ENCODE results near the gene C4orf36.

The C4orf36 gene

GRCh38 chr4:86891762-86892635, at the start of gene C4orf36:
TSS of gene C4orf36 (minus strand) at chr4:86892422. CDS start at chr4:86891520, 902 bp downstream.
- peak; percentile 75 for DNase-seq

DNA sequence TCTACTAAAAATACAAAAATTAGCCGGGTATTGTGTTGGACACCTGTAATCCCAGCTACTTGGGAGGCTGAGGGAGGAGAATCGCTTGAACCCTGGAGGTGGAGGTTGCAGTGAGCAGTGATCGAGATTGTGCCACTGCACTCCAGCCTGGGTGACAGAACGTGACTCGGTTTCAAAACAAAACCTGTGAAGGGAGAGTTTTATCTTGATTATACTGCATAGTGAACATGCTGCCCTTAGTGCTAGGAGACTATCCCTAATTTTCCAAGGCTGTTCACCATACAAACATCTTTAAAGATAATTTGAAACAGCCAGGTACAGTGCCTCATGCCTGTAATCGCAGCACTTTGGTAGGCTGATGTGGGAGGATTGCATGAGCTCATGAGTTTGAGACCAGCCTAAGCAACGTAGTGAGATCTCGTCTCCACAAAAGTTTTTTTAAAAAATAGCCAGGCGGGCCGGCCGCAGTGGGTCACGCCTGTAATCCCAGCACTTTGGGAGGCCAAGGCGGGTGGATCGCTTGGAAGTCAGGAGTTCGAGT, 48.8 kb upstream of the C4orf36 start:
- no peak for DNase-seq

DNA sequence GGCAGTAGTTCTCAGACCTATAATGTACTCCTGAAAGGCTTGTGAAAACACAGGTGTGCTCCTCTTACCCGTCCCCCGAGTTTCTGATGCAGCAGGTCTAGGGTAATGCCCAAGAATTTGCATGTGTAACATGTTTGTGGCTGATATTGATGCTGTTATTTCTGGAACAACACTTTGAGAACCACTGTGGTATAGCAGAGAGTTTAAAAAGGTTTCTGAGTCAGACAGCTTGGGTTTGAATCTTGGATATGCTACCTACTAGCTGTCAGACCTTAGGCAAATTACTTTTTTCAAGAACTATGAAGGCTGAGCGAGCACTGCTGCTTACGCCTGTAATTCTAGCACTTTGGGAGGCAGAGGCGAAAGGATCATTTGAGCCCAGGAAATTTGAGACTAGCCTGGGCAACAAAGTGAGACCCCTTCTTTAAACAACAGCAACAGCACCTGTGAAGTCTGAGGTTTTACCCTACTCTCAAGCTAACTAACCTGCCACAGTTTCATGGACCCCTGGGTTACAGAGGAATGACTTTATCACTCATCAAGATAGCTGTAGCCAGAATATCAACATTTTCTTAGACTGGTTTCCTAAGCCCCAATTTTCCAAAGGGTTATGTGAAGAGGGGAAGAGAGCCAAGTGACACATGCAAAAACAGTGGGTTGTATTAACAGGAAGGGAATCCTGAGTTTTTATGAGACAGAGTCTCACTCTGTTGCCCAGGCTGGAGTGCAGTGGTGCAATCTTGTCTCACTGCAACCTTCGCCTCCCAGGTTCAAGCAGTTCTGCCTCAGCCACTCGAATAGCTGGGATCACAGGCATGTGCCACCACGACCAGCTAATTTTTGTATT, 47.7 kb upstream of the C4orf36 start:
- no peak for DNase-seq

DNA sequence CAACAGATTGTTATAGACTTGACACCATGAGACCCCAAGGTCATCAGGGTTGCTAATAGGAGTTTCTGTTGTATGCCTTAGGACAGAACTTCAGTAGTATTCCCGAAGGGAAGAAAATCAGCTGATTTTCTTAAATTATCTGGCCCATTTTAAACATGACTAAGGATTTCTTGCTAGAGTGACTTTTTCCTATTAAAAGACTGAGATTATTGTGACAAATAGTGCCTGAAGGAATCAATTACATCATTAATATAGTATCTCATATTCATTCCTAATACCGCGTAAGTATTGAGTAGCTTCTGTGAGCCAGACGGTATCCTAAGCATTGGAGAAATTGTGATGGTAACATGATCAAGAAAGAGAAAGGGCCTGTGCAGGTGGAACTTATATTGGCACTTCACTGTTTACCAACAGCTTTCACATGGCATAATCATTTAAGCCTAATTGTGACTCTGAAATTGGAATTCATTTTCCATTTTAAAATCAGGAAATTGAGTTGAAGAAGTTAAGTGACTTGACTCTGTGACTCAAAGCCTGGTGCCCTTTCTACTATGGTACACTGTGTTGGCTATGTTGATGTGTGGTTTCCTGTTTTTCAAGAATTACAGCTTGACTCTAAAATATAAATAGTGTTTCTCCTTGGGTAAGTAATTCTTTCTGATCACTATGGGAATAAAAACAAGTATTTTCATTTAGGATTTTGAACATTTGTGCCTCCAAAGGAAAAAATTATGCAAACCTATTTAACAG, 46.7 kb upstream of the C4orf36 start:
- DNase-seq: no peak

DNA sequence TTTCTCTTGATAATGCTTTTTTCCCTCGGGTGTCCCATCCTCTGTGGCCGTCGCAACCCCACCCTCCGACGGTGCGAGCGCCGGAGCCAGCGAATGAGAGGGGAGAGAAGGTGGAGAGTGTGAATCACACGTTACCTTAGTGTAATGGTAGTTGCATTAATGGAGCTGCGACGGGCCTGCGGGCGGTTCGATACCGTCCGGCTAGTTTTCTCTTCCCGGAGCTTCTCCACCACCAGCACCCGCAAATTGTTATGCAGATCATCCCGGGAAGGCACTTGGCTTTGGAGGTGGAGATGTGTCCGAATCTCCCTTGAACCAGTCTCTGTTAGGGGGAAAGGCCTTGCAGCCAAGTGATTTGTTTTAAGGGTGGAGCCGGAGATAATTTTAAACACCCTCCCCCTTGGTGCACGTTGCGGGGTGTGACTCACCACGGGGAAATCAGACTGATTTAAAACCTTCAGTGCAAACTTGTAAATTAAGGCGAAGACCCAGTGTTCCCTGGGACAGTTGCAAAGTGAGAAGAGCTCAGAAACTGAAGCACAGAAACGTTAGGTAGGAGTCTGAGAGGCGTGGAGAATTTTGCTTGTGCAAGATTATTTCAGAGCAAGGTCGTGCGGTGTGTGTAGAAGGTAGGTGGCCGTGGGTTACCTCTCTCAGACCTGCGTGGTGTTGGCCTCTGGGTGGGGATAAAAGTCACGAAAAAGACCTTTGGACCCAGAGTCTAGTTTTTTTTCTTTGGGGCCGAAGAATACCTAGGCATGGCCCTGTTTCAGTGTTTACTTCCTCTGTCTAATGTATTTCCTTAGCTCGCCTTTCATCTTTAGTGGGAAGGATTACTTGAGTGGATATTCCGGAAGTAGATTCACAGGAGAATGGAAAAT, 43.9 kb upstream of the C4orf36 start:
- peak; percentile 38 for DNase-seq

DNA sequence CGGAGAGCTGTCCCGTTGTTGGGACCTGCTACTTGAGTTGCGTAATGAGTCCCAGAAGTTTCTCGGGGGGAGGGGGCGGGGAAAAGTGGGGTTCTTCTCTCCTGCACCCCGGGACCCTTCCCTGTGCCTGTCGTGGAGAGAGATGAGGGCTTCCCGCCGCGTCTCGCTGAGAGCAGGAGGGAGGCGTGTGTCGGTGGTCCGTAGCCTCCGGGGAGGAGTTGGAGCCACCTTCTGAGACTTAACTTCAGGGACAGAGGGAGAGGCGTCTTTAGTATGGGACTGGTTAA, 43.3 kb upstream of the C4orf36 start:
- no peak for DNase-seq

GRCh38 chr4:86934771-86935565, 42.7 kb upstream of the C4orf36 start, which contains the start of gene AFF1:
TSS of gene AFF1 (plus strand) at chr4:86935011. CDS start at chr4:86948534, 13,523 bp downstream.
- DNase-seq: peak; percentile 93

DNA sequence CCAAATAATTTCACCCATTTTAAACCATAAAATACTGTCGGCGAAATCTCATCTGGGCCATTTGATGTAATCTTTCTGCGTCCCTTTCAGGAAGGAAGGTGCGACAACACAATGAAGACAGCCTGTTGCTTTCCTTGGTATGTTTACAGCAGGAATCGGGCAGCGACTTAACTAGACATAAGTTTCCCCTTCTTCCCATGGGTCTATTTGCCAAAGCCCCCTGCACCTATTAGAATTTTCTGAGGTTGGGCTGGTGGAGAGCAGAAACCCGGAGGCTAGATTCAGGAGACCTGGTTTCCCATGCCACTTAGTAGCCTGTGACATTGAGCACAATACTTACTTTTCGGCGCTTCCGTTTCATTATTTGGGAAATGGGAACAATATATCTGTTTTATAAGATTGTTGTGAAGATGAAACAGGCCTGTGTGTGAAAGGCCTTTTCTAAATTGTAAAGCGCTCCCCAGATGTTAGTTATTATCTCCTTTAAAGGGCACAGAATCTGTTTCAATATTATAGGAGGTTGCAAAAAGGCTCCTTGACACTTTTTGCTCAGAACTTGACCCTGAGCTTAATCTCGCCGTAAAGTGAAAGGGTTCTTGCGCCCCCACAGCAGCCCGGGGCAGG, 42.0 kb upstream of the C4orf36 start:
- no peak for DNase-seq

DNA sequence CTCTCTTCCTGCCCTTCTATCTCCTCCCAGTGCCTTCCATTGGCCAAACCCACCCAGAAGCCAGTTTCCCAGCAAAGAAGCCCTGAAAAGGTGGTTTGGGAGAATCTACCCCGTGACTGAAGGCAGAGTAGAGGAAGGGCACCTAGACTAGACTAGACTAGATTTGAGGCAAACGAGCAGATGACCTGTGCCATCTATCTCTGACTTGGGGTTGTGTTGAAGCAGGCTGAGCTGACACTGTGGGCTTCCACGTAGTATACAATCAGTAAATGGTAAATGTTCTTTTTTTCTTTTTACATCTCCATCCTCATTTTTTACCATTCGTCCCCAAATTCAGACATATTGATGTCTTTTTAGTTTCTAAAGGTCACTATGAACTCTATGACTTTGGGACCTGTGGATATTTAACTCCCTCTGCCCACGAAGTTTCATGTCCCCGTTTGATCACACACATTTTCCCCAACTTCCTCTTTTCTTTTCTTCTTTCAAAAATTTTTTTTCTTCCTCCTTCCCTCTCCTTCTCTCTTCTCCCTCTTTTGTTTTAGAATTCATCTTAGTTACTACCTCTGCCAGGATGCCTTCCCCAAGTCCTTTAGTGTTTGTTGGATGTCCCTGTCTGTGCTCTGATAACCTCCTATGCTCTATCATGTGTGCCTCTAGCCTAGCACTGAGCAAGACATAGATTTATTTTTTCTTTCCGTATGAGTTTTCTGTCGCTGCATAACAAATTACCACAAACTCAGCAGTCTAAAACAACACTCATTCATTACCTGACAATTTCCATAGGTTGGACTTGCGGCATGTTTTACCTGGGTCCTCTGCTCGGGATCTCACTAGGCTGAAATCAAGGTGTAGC, 36.4 kb upstream of the C4orf36 start:
- DNase-seq: no peak

GRCh38 chr4:86927843-86928395, 35.7 kb upstream of the C4orf36 start:
- no peak for DNase-seq

DNA sequence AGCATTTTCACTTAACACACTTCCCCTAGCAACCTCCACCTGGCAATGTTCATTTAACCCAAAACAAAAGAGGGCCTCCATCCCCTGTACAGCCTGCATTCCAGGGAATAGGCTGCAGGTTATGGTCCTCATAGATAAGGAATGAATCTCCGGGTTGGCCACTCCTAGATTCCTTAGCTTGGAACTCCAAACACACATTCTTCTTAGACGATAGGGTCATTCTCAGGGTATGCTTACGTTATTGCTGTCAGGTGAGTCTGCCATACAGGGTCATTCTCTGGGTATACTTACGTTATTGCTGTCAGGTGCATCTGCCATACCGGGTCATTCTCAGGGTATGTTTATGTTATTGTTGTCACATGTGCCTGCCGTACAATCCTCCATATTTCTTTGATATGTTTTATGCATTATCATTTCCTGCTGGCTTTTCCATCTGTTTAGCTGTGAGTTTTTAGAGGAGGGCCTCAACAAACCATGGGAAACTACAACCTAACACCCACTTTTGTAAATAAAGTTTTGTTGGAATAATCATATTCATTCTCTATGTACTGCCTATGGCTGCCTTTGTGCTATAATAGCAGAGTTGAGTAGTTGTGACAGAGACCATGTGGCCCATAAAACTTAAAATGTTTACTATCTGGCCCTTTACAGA, 34.3 kb upstream of the C4orf36 start:
- DNase-seq: no peak

GRCh38 chr4:86924811-86925210, 32.6 kb upstream of the C4orf36 start:
- no peak for DNase-seq

- DNase-seq: no peak
Observed at GRCh38 chr4:86921608-86922252, 29.5 kb upstream of the C4orf36 start.

- no peak for DNase-seq
Observed at GRCh38 chr4:86919561-86920223, 27.5 kb upstream of the C4orf36 start.

- DNase-seq: no peak
Observed at GRCh38 chr4:86918539-86919072, 26.4 kb upstream of the C4orf36 start.

DNA sequence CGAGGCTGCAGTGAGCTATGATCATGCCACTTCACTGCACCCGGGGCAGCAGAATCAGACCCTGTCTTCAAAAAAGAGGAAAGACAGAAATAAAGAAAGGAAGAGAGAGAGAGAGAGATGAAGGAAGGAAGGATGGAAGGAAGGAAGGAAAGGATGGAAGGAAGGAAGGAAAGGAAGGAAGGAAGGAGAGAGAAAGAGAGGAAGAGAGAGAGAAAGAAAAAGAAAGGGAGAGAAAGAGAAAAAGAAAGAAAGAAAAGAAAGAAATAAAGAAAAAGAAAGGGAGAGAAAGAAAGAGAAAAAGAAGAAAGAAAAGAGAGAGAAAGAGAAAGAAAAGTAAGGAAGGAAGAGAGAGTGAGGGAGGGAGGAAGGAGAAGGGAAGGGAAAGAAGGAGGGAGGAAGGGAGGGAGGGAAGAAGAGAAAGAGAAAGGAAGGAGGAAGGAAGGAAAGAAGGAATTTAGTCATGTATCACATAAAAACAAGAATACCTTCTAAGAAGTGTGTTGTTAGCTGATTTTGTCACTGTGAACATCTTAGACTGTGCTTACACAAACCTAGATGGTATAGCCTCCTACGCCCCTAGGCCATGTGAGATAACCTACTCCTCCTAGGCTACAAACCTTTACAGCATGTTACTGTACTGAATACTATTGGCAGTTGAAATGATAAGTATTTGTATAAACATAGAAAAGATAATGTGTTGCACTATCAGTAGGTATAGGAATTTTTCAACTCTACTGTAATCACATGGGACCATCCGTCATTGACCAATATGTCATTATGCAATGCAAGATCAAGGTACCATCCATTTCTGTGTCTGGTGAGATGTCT, 25.2 kb upstream of the C4orf36 start:
- no peak for DNase-seq

Measured in right hindlimb (tissue), 1 donor.